PC-9 (cell line): ENCODE results near the gene KASH5. TPM values are rescaled to one million over a fixed set of nuclear protein-coding genes. Genes with fewer than 3 reads are reported as not detected.

Source experiments
- BruUV-seq: library from RNA; stranded (reverse); fragments of 400-500 nt; replicated peaks from 2 replicates; lab custom pipeline; 2021; lab: Mats Ljungman, UMichigan
- CTCF ChIA-PET: fragments of 300-600 bp; sonication (Branson Sonifier 250); formaldehyde crosslinking; loops from one replicate; lab custom pipeline; 2022; ENCODE audit warnings: antibody characterized with exemption; lab: Charles Lee
- POLR2A ChIA-PET: fragments of 300-600 bp; sonication (Branson Sonifier 250); formaldehyde crosslinking; loops from one replicate; lab custom pipeline; 2022; ENCODE audit warnings: antibody characterized with exemption; ENCODE audit not compliant: unreplicated experiment; lab: Charles Lee
- DNase-seq, 2 experiments: peaks; one replicate each; pipeline versions ENCODE4 v3.0.0 to v3.0.0-alpha.2; 2015 to 2022; ENCODE audit warnings: mixed read lengths in 1 of 2
- H2AFZ ChIP-seq: fragments of 200-600 bp; sonication (generic); 2 replicates; pipeline ENCODE4 v1.8.1; 2017; ENCODE audit warnings: antibody characterized with exemption
- H3F3A ChIP-seq: fragments of 200-600 bp; sonication (generic); 2 replicates; pipeline ENCODE4 v1.8.1; 2017; ENCODE audit warnings: antibody characterized with exemption, mild to moderate bottlenecking, low read depth; ENCODE audit not compliant: insufficient read depth
- H3K27ac ChIP-seq: fragments of 200-600 bp; sonication (generic); 2 replicates; pipeline ENCODE4 v1.6.1; 2016; ENCODE audit warnings: mixed run types
- H3K27me3 ChIP-seq: fragments of 200-600 bp; sonication (generic); 2 replicates; pipeline ENCODE4 v1.6.1; 2016; ENCODE audit warnings: low read depth, mixed run types; ENCODE audit not compliant: insufficient read depth
- H3K36me3 ChIP-seq: fragments of 200-600 bp; sonication (generic); 2 replicates; pipeline ENCODE4 v1.6.1; 2016; ENCODE audit warnings: low read depth, mixed run types
- H3K4me1 ChIP-seq: fragments of 200-600 bp; sonication (generic); replicated peaks from 2 replicates; pipeline ENCODE4 v1.6.1; 2016; ENCODE audit warnings: mixed run types; ENCODE audit not compliant: insufficient read depth
- H3K4me2 ChIP-seq: fragments of 200-600 bp; sonication (generic); 2 replicates; pipeline ENCODE4 v1.6.1; 2017; ENCODE audit warnings: mixed run types
- H3K4me3 ChIP-seq: fragments of 200-600 bp; sonication (generic); 2 replicates; pipeline ENCODE4 v1.6.1; 2016; ENCODE audit warnings: mixed run types
- H3K79me2 ChIP-seq: fragments of 200-600 bp; sonication (generic); 2 replicates; pipeline ENCODE4 v1.6.1; 2017; ENCODE audit warnings: low read depth, mixed run types
- H3K9me2 ChIP-seq: fragments of 200-600 bp; sonication (generic); 2 replicates; pipeline ENCODE4 v1.8.1; 2017; ENCODE audit warnings: mild to moderate bottlenecking; ENCODE audit not compliant: insufficient read depth
- H3K9me3 ChIP-seq: fragments of 200-600 bp; sonication (generic); 2 replicates; pipeline ENCODE4 v1.8.1; 2016; ENCODE audit warnings: low read depth; ENCODE audit not compliant: insufficient read depth
- H4K20me1 ChIP-seq: fragments of 200-600 bp; sonication (generic); 2 replicates; pipeline ENCODE4 v1.8.1; 2017; ENCODE audit not compliant: insufficient read depth
- CTCF ChIP-seq: fragments of 200-600 bp; sonication (generic); conservative IDR thresholded peaks from 2 replicates; pipeline ENCODE4 v1.6.1; 2017; ENCODE audit warnings: mixed run types, antibody characterized with exemption, mild to moderate bottlenecking, moderate library complexity
- EZH2 ChIP-seq: fragments of 200-600 bp; sonication (generic); IDR thresholded peaks from 2 replicates; pipeline ENCODE4 v1.8.0; 2017; ENCODE audit warnings: antibody characterized with exemption, low read depth
- intact Hi-C: fragments of 100-400 bp; cut with micrococcal nuclease; formaldehyde crosslinking; loops from one replicate; pipeline ENCODE4 v1.10.0; 2022; ENCODE audit not compliant: unreplicated experiment
- total RNA-seq: library from RNA; stranded (reverse); gene quantifications from 2 replicates; pipeline ENCODE4 v1.2.3, GENCODE V29; 2021

Gene KASH5
- total RNA-seq, 1 experiment from 2014 or later = 0.39 TPM

- H3K36me3 ChIP-seq = no peaks in the 10 kb centered on the region; the same call in 1 of the 2 replicates
- ChIA-PET POLR2A (interaction anchor here (0.6 to 0.7 kb wide), 5 partner anchors 33 to 479 kb away, joined by 3 to 12 read pairs (median 4); no protein-coding TSS in a partner anchor), CTCF (interaction anchor here (0.5 to 0.6 kb wide), 4 partner anchors 14 to 85 kb away, joined by 3 to 16 read pairs (median 5); partner anchors contain the start of gene RCN3)
- H3K4me3 ChIP-seq = peak overlapping the region; percentile 83
- peak; percentile 85 to 96 for DNase-seq
- H4K20me1 ChIP-seq = no peaks in the 10 kb centered on the region
- H3K79me2 ChIP-seq = no peaks in the 10 kb centered on the region
- H3K27ac ChIP-seq = no peak overlapping the region
- peaks cover 9% of the 10 kb centered on the region; the same call in 1 of the 2 replicates for H3K4me1 ChIP-seq
- H3F3A ChIP-seq = peaks cover 52% of the 10 kb centered on the region
- no peak for TF ChIP-seq CTCF
- no peak for TF ChIP-seq EZH2
- no TSS peak for BruUV-seq
- H3K9me2 ChIP-seq = no peaks in the 10 kb centered on the region
- peak overlapping the region; percentile 96 for H2AFZ ChIP-seq
- intact Hi-C loops = loop anchor here (1.0 to 10.0 kb wide), 4 partner anchors 51 to 217 kb away; partner anchors contain the start of gene DKKL1
- peak overlapping the region; percentile 89 for H3K4me2 ChIP-seq
- no peaks in the 10 kb centered on the region for H3K9me3 ChIP-seq
- H3K27me3 ChIP-seq = peaks cover 31% of the 10 kb centered on the region
Observed at GRCh38 chr19:49442771-49443365, 54.8 kb downstream of the KASH5 start.

GRCh38 chr19:49443366-49444099 lies 55.5 kb downstream of the KASH5 start:
- CTCF ChIA-PET = interaction anchor here (0.6 kb wide), 1 partner anchor 19 kb away, joined by 5 read pairs; no protein-coding TSS in a partner anchor
- peak overlapping the region; percentile 89 for H3K4me2 ChIP-seq

More at GRCh38 chr19:49443366-49444099, 55.5 kb downstream of the KASH5 start:
- peak; percentile 84 to 92 for DNase-seq
- Histone ChIP-seq H3K79me2 (peaks cover 4% of the 10 kb centered on the region; the same call in 1 of the 2 replicates), H3F3A (peaks cover 58% of the 10 kb centered on the region), H2AFZ (peak overlapping the region; percentile 96), H3K27ac (no peak overlapping the region), H3K9me2 (no peaks in the 10 kb centered on the region), H3K4me3 (peak overlapping the region; percentile 83), H3K36me3 (peaks cover 4% of the 10 kb centered on the region; the same call in 1 of the 2 replicates), H4K20me1 (no peaks in the 10 kb centered on the region), H3K4me1 (peaks cover 9% of the 10 kb centered on the region; the same call in 1 of the 2 replicates), H3K9me3 (no peaks in the 10 kb centered on the region), H3K27me3 (peaks cover 25% of the 10 kb centered on the region)
- POLR2A ChIA-PET = interaction anchor here (0.6 kb wide), 2 partner anchors 45 to 480 kb away, joined by 4 to 12 read pairs; no protein-coding TSS in a partner anchor
- TSS peak; percentile 70 for BruUV-seq
- no peak for TF ChIP-seq EZH2
- TF ChIP-seq CTCF = peak; percentile 83
- intact Hi-C loops = loop anchor here (1.0 to 10.0 kb wide), 4 partner anchors 51 to 217 kb away; partner anchors contain the start of gene DKKL1
